ENCODE measurements around the gene NPIPB2.

DNA sequence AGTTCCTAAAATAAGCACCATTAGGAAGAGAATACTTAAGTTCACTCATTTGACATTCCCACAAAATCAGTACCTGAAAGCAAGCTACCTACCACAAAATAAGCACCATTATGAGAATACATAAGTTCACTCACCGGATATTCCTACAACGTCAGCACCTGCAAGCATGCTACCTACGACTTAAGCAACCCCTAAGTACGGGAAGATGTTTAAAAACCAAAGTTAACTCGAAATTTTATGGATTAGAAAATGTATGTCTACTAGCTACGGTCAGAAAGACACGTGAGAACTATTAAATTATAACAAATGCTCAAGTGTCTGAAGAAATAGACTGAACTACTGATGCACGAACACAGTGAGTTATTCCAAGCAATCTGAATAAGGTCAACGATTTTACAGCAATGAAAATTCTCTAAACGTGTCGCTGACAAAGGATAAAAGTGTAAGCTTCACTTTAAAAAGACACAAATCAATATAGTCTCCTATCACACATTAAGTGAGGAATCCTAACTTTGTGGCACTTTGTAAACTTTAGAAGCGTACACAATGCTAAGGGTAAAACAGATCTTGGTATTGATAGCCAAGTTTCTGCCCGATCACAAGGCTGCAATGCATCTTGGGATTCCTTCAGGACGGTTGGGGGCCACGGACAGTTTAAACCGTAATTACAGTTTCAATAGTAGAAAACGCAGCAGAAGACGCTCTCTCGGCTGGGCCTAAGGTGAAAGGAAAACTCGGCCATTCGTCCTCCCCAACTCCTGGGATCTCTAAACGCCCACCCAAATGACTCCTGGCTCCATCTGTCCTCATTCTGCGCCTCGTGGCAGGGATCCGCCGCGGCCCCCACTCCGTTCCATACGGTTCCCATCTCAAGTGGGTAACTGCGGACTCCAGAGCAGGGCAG, 27.4 kb downstream of the NPIPB2 start:
- no peak for TF ChIP-seq ATF7 (IDR thresholded peaks at IDR 0.05; ENCODE audit: low read depth)
- no peak for TF ChIP-seq CREM (IDR thresholded peaks at IDR 0.05; ENCODE audit: low read depth)
- no peak; the same call in 1 of the 2 replicates for TF ChIP-seq POLR2AphosphoS5 (IDR thresholded peaks at IDR 0.05; ENCODE audit: low read length)
- TF ChIP-seq, protein P1, sequence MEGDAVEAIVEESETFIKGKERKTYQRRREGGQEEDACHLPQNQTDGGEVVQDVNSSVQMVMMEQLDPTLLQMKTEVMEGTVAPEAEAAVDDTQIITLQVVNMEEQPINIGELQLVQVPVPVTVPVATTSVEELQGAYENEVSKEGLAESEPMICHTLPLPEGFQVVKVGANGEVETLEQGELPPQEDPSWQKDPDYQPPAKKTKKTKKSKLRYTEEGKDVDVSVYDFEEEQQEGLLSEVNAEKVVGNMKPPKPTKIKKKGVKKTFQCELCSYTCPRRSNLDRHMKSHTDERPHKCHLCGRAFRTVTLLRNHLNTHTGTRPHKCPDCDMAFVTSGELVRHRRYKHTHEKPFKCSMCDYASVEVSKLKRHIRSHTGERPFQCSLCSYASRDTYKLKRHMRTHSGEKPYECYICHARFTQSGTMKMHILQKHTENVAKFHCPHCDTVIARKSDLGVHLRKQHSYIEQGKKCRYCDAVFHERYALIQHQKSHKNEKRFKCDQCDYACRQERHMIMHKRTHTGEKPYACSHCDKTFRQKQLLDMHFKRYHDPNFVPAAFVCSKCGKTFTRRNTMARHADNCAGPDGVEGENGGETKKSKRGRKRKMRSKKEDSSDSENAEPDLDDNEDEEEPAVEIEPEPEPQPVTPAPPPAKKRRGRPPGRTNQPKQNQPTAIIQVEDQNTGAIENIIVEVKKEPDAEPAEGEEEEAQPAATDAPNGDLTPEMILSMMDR (IDR thresholded peaks at IDR 0.05 in 2 of 3, conservative IDR thresholded peaks at IDR 0.05 in 1 of 3; ENCODE audit: control insufficient read depth in 2 of 3, extremely low read depth in 1 of 3, insufficient read depth in 1 of 3, low read depth in 3 of 3, low read length in 3 of 3), result no peak
- no peak for TF ChIP-seq MTA3 (IDR thresholded peaks at IDR 0.05; ENCODE audit: borderline replicate concordance, low read length)
- TF ChIP-seq RUNX3 (IDR thresholded peaks at IDR 0.05; ENCODE audit: low read length), result no peak
- TF ChIP-seq NFIC (IDR thresholded peaks at IDR 0.05; ENCODE audit: low read depth, low read length), result no peak
- no peak for TF ChIP-seq BRCA1 (IDR thresholded peaks at IDR 0.05; ENCODE audit: low read depth, low read length)
- peak; percentile 31; the same call in 1 of the 2 replicates for TF ChIP-seq SIN3A (IDR thresholded peaks at IDR 0.05; ENCODE audit: low read depth, low read length)
- TF ChIP-seq MYC (IDR thresholded peaks at IDR 0.05; ENCODE audit: insufficient read depth, insufficient read length, insufficient replicate concordance, low read length, severe bottlenecking), result no peak
- no peak for TF ChIP-seq MTA2 (IDR thresholded peaks at IDR 0.05; ENCODE audit: low read depth)

Measured in GM12878 (cell line).